ENCODE data around the gene SF3A2.

Gene SF3A2

DNA sequence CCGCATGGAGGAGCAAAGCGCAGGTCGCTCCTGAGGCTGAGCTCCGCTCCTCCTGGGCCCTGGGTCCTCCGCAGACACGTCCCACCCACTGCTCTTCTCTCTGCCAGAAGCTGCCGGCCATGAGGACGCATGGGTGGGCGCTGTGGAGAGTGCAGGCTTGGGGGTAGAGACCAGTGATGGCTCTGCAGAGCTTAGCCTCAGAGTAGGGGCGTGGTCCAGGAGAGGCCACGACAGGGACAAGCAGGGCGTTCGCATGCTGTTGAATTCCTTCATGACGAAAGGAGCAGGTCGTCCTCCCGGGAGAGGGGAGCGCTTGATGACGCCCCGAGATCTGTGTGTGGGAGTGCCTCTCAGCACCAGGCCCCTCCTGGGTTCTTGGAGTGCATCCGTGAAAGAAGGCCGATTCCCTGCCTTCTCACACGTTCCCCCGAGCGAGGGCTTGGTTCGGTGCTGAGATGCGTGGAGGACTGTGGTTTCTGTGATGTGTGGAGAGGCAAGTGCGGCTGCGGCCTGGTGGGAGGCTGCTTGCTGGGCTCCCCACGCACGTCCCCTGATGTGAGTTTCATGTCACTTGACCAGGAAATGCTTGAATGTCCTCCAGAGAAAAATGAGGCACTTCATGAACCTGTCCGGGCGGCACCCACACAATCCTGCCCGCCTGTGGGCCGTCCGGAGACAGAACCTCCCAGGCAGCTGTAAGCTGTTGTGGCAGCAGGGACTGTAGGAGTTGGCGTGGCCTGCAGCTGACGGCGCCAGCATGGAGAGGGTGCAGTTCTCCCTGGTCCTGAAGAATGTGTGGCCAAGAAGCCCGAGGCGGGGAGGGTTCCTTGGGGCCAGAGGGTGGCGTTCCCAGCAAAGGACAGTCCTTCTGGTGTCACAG lies 4.5 kb downstream of the SF3A2 start:
- DNase-seq (ENCODE audit: low read depth in 2 of 2) = no peak

DNA sequence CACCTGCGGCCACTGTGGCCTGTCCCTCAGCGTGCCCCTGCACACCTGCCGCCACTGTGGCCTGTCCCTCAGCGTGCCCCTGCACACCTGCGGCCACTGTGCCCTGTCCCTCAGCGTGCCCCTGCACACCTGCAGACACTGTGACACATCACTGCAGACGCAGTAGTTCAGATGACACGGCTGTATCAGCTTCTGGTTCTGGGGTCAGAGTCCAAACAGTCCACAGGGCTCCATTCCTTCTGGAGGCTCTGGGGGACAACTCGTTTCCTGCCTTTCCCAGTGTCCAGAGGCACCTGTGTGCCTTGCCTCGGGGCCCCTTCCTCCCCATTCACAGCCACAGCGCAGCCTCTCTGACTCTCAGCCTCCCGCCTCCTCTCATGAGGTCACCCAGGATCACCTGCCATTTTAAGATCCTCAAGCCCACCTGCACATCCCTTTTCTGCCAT lies 5.5 kb downstream of the SF3A2 start:
- no peak for DNase-seq (ENCODE audit: low read depth in 2 of 2)

DNA sequence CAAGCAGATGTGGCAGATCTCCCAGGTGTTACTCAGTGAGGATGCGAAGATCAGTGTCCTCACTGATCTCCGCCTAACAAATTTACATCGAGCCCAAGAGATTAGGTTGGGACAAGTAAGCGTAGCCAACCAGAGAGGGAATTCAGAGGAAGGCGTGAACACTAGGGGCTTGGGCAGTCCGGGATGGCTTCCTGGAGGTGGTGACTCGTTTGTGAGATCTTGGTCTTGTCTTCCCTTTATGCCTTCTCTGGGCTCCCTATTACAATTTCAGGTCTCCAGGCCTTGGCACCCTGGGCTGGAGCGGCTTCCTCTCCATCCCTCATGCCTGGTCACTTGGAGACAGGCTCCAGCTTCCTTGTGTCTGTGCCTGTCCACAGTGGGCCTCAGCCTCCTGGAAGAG lies 6.2 kb downstream of the SF3A2 start:
- DNase-seq (ENCODE audit: low read depth in 2 of 2) = no peak

DNA sequence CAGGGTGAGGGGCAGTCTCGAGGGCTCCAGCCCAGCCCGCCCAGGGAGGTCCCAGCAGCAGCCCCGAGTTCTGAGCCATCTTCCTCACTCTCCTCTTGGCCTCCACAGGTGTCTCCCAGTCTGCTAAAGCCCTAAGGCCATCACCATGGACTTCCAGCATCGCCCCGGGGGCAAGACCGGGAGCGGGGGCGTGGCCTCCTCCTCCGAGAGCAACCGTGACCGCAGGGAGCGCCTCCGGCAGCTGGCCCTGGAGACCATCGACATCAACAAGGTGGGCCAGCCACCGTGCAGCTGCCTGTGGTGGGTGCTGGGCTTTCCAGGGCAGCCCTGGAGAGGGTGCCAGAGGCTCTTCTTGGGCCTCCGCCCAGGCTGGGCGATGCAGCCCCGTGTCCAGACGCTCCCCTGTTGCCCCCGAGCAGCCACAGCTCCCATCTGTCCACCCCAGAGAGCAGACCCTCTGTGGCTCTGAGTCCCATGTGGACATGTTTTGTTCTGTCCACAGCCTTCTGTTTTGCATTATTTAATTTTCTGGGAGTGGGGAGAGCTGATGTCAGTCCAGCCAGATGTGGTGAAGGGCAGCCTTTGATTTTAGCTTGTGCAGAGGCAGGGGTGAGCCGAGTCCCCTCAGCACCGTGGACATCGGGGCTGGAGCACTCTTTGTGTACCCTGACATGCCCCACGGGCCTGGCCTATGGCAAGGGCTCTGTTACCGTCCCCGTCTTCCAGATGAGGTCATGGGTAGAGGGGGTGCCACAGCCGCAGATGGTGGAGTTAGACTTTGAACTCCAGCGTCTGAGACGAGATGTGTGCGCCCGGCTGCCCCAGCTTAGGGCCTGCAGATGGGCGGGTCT lies 6.9 kb downstream of the SF3A2 start:
- DNase-seq (ENCODE audit: low read depth in 2 of 2) = no peak

DNA sequence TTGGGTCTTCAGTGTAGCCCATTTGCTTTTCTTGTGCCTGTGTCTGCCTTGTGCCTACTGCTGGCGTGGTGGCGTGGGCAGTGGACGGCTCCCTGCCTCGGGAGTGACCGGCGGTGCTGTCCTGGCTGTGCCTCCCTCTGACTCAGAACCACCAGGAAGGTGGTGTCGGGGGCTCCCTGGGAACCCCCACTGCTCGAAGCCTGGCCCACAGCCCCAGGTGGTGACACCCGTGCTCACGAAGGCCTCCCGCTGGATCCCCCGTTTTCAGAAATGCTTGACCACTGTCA lies 7.4 kb downstream of the SF3A2 start:
- no peak for DNase-seq (ENCODE audit: low read depth in 2 of 2)

DNA sequence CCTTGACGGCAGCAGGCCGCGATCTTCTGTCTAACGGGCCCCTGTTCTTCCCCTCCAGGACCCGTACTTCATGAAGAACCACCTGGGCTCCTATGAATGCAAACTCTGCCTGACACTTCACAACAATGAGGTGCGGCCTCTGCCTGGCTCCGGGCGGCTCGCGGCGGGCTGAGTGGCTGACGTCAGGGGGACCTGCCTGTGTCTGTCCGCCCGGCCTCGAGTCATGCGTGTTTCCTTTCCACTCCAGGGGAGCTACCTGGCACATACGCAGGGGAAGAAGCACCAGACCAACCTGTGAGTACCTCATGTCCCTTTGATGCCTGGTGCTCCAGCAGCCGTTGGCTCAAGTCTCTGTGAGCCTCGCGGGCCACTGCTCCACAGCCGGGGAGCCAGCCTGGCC lies 7.9 kb downstream of the SF3A2 start:
- DNase-seq (ENCODE audit: low read depth in 2 of 2) = no peak

DNA sequence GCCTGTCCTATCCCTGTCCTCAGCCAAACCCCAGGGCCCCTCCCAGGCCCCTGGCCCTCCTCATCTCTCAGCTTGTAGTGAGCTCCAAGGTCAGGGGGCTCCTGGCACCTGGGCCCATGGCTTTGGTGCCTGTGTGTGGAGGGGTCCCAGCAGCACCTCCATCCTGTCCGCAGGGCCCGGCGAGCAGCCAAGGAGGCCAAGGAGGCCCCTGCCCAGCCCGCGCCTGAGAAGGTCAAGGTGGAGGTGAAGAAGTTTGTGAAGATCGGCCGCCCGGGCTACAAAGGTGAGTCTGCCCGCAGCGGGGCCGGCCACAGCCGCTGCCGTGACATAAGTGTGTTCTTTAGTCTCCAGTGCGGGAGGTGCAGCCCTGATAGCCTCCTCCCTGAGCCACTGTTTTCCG lies 8.6 kb downstream of the SF3A2 start:
- DNase-seq (ENCODE audit: low read depth in 2 of 2) = no peak

DNA sequence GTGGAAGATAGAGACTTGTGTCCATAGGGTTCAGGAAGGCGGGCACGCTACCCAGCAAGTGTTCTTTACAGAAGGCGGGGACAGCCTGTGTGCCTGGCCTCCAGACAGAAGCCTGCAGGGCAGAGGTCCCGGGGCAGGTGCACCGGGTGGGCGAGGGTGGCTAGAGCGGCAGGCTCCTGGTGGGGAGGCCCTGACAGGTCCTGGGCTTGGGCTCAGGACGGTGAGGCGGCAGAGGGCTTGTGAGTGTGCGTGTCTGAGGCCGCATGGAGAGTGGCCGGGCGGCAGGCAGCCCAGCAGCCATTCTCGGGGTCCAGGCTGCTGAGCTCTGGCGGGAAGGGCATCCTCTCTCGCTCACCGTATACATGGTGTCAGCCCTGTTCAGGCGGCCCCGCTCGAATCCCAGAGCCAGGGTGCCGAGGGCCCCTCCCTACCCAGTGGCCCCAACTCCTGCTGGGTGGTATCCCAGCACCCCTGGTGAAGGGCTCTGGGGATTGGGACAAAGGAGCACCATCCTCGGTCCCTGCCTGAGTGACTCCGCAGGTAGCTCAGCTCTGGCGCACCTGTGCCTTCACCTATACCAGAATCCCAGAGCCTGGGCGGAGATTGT lies 9.5 kb downstream of the SF3A2 start:
- no peak for DNase-seq (ENCODE audit: low read depth in 2 of 2)

DNA sequence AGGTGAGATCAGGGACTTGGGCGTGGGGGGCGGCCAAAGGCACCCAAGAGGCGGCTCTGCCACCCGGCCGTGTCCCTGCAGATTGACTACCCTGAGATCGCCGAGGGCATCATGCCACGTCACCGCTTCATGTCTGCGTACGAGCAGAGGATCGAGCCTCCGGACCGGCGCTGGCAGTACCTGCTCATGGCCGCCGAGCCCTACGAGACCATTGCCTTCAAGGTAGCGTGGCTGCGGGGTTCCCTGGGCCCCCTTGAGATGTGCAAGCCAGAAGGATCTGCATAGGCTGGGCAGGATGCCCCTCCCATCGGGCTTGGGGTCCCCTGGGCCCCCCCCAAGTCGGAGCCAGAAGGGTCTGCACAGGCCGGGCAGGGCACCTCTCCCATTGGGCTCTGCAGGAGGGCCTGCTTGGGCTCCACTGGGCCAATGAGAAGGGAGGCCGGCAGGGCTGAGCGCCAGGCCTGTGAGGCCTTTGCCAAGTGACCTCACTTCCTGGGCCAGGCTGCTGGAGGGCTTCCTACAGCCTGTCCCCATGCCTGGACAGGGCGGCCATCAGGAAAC lies 10.3 kb downstream of the SF3A2 start:
- DNase-seq (ENCODE audit: low read depth in 2 of 2) = no peak

DNA sequence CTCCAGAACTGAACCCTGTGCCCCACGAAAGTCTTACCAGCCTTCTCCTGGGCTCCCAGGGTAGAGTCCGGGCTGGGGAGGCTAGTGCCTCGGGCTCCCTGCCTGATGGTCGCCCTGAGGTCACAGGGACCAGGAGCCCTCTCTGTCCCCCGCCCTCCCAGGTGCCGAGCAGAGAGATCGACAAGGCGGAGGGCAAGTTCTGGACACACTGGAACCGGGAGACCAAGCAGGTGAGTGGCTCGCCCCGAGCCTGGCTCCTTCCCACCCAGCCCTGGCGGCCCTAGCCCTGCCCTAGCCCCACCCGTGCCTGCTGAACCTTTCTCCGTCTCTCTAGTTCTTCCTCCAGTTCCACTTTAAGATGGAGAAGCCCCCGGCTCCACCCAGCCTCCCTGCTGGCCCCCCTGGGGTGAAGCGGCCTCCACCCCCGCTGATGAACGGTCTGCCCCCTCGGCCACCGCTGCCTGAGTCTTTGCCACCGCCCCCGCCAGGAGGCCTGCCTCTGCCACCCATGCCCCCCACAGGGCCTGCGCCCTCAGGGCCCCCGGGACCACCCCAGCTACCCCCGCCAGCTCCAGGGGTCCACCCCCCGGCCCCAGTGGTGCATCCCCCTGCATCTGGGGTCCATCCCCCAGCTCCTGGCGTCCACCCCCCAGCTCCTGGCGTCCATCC lies 10.9 kb downstream of the SF3A2 start:
- no peak for DNase-seq (ENCODE audit: low read depth in 2 of 2)

DNA sequence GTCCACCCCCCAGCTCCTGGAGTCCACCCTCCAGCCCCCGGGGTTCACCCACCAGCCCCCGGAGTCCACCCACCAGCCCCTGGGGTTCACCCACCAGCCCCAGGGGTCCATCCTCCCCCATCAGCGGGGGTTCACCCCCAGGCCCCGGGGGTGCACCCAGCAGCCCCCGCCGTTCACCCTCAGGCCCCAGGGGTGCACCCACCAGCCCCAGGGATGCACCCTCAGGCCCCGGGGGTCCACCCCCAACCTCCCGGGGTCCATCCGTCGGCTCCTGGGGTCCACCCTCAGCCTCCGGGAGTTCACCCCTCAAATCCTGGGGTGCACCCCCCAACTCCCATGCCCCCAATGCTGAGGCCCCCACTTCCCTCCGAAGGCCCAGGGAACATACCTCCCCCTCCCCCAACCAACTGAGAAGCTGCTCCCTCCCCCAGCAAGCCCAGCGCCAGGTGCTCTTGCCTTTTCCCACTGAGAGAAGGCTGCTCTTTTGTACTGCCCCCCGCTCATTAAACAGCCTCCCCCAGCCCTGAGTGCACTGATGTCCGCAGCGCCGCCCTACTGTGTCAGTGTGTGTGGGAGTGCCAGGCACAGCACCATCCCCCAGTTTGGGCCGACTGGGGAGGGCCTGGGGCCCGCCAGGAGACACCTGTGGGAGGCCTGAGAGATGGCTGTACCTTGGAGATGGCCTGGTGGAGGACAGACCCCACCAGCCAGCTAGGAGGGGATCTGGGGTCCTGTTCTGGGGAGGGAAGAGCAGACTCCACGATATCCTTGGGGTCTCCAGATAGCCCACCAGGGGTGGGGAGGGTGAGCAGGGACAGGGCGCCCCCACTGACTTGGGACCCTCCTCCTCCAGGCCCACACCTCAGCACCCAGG lies 11.7 kb downstream of the SF3A2 start:
- no peak for DNase-seq (ENCODE audit: low read depth in 2 of 2)

DNA sequence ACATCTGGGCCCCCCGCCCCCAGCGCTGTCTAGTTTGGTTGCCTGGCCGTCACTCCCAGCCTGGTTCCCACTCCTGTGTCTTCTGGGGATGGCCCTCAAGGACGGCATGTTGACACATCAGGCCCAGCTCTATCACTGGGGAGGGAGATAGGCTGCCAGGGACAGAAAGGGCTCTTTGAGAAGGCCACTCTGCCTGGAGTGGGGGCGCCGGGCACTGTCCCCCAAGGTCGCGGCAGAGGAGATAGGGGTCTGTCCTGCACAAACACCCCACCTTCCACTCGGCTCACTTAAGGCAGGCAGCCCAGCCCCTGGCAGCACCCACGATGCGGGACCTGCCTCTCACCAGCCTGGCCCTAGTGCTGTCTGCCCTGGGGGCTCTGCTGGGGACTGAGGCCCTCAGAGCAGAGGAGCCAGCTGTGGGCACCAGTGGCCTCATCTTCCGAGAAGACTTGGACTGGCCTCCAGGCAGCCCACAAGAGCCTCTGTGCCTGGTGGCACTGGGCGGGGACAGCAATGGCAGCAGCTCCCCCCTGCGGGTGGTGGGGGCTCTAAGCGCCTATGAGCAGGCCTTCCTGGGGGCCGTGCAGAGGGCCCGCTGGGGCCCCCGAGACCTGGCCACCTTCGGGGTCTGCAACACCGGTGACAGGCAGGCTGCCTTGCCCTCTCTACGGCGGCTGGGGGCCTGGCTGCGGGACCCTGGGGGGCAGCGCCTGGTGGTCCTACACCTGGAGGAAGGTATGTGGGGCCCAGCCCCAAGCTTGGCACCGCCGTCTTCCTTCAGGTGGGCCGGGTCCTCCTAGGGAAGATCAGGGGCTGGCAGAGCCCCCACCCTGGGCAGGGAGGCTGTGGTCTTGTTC lies 12.6 kb downstream of the SF3A2 start, which contains the start of gene AMH:
Gene AMH (plus strand): TSS at position 314 of the 857 bp plus-strand sequence. CDS start 10 bp downstream, at position 324.
- DNase-seq (ENCODE audit: low read depth in 2 of 2) = no peak

DNA sequence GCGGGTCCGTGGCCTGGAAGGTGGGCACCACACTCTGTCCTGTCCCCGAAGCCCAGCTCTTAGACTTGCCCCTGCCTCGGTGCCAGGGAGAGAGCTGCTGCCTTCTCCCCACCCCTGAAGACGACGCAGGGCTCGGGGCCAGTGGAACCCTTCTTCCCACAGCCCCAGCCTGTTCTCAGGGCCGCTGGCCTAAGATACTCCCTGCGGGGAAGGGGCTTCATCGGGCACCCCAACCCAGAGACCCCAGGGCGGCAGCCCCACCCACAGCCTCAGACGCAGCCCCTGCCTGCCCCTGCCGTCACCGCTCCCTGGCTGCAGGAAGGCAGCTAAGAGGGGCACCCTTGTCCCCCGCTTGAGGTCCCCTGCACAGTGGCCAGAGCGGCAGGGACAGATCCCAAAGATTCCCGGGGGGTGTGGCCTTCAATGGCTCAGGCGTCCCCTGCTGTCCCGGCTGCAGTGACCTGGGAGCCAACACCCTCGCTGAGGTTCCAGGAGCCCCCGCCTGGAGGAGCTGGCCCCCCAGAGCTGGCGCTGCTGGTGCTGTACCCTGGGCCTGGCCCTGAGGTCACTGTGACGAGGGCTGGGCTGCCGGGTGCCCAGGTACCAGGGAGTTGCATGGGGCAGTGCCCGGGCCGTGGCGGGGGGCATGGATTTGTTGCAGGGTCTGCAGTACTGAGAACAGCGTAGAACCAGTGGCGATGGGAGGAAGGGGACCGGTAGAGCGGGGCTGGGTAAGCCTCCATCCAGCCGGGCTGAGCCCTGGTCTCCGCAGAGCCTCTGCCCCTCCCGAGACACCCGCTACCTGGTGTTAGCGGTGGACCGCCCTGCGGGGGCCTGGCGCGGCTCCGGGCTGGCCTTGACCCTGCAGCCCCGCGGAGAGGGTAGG lies 13.5 kb downstream of the SF3A2 start:
- DNase-seq (ENCODE audit: low read depth in 2 of 2) = no peak

DNA sequence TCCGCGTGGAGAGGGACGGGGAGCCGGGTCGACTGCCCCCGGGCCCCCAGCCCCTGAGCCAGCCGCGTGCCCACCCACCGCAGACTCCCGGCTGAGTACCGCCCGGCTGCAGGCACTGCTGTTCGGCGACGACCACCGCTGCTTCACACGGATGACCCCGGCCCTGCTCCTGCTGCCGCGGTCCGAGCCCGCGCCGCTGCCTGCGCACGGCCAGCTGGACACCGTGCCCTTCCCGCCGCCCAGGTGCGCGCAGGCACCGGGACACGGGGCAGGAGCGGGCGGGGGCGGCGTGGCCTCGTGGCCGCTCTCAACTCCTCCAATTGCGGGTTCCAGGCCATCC lies 14.1 kb downstream of the SF3A2 start:
- no peak for DNase-seq (ENCODE audit: low read depth in 2 of 2)

DNA sequence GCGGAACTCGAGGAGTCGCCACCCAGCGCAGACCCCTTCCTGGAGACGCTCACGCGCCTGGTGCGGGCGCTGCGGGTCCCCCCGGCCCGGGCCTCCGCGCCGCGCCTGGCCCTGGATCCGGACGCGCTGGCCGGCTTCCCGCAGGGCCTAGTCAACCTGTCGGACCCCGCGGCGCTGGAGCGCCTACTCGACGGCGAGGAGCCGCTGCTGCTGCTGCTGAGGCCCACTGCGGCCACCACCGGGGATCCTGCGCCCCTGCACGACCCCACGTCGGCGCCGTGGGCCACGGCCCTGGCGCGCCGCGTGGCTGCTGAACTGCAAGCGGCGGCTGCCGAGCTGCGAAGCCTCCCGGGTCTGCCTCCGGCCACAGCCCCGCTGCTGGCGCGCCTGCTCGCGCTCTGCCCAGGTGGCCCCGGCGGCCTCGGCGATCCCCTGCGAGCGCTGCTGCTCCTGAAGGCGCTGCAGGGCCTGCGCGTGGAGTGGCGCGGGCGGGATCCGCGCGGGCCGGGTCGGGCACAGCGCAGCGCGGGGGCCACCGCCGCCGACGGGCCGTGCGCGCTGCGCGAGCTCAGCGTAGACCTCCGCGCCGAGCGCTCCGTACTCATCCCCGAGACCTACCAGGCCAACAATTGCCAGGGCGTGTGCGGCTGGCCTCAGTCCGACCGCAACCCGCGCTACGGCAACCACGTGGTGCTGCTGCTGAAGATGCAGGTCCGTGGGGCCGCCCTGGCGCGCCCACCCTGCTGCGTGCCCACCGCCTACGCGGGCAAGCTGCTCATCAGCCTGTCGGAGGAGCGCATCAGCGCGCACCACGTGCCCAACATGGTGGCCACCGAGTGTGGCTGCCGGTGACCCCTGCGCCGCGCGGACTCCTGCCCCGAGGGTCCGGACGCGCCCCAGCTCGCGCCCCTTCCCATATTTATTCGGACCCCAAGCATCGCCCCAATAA lies 14.8 kb downstream of the SF3A2 start:
- DNase-seq (ENCODE audit: low read depth in 2 of 2) = no peak

DNA sequence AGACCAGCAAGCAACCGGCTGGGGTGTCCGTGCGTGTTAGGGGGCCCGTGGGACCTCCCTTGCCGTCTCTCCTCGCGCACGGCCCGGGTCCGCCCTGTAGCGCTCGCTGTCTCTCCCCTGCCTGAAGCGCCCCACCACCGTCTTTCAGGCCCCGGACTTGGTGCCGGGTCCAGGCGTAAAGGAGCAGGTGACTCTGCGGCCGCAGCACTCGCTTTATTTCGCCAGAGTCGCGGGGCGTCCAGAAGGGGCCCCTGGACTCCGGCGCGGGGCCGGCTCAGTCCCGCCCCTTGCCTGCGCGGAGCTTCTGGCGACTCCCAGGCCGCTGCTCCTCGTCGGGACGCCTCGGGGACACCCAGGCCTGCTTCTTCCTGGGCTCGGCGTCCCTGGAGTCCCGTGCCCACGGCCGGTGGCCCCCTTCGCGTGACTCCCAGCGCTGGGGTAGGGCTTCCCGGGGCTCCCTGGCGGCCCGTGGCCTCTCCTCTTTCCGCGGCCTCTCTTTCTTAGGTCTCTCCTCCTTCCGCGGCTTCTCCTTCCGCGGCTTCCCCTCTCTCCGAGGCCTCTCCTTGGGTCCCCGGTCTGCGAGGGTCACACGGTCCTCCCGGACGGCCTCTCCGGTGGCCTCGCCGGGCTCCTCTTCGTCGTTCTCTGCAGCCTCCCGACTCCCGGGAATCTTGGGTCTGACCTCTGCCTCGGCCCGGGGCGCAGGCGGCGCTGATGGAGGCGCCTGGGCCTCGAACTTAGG lies 15.6 kb downstream of the SF3A2 start:
- DNase-seq (ENCODE audit: low read depth in 2 of 2) = no peak

DNA sequence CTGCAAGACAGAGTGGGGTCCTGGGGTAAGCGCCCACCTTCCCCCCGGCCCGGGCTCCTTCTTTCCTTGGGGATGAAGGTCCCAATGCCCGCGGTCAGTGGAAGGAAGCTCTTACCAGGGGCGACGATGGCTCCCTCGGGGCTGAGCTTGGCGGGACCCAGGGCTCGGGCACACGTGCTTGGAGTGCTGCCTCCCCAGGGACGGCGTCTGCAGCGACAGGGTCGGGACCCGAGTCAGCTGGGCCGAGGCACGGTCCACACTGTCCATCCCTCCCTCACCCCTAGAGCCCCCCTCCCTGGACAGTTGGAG lies 16.1 kb downstream of the SF3A2 start:
- no peak for DNase-seq (ENCODE audit: low read depth in 2 of 2)
